CD4-positive, CD25-positive, alpha-beta regulatory T cell (primary cell): ENCODE results near the gene SSR2. TPM values are rescaled to one million over a fixed set of nuclear protein-coding genes. Genes with fewer than 3 reads are reported as not detected.
"Not testable (repeated sequence)": the region's sequence is repeated elsewhere in the genome, so short reads cannot be mapped to it uniquely, and the experiment has no call there.

Source experiments
- ATAC-seq, 2 donors: fragments of 150-1000 bp; cut with Tn5 transposase; one replicate each; pipeline ENCODE4 v1.10.0; 2021; ENCODE audit warnings: low read depth in 2 of 2, moderate number of reproducible peaks in 2 of 2, moderate library complexity in 1 of 2
- DNase-seq, 3 donors: peaks; one replicate each; pipeline versions ENCODE4 v3.0.0 to v3.0.0-alpha.2; 2012 to 2022; ENCODE audit warnings: mixed read lengths in 1 of 3
- H3K27ac ChIP-seq: one replicate; pipeline ENCODE4 v1.7.0; 2013; ENCODE audit warnings: mild to moderate bottlenecking, low read length; ENCODE audit not compliant: insufficient read depth, poor library complexity, severe bottlenecking
- H3K27me3 ChIP-seq: one replicate; pipeline ENCODE4 v1.7.0; 2013; ENCODE audit warnings: low read length; ENCODE audit not compliant: control insufficient read depth, insufficient read depth
- H3K36me3 ChIP-seq: one replicate; pipeline ENCODE4 v1.7.0; 2013; ENCODE audit warnings: mild to moderate bottlenecking, low read length, moderate library complexity; ENCODE audit not compliant: control insufficient read depth, insufficient read depth
- H3K4me1 ChIP-seq: 2 replicates; pipeline ENCODE4 v1.7.0; 2013; ENCODE audit warnings: mild to moderate bottlenecking, low read length; ENCODE audit not compliant: insufficient read depth, control insufficient read depth, poor library complexity, severe bottlenecking
- H3K4me3 ChIP-seq: one replicate; pipeline ENCODE4 v1.7.0; 2013; ENCODE audit warnings: low read depth, mild to moderate bottlenecking, low read length, moderate library complexity
- H3K9me3 ChIP-seq, 2 experiments: 1 replicate in 1 of 2; 2 replicates in 1 of 2; pipeline ENCODE4 v1.7.0; 2013; ENCODE audit warnings: low read length in 2 of 2, mild to moderate bottlenecking in 1 of 2, moderate library complexity in 1 of 2; ENCODE audit not compliant: control insufficient read depth in 2 of 2
- H3K27ac Mint-ChIP-seq, 3 donors: one replicate each; pipeline ENCODE4 v1.8.0; 2020 to 2022; ENCODE audit warnings: mild to moderate bottlenecking in 3 of 3, mixed read lengths in 3 of 3, moderate library complexity in 2 of 3
- H3K27me3 Mint-ChIP-seq: one replicate; pipeline ENCODE4 v1.8.0; 2022; ENCODE audit warnings: mild to moderate bottlenecking, mixed read lengths
- H3K36me3 Mint-ChIP-seq: one replicate; pipeline ENCODE4 v1.8.0; 2020; ENCODE audit warnings: mixed read lengths
- H3K4me1 Mint-ChIP-seq, 4 donors: one replicate each; pipeline ENCODE4 v1.8.0; 2020 to 2022; ENCODE audit warnings: mixed read lengths in 4 of 4, mild to moderate bottlenecking in 1 of 4
- H3K4me3 Mint-ChIP-seq, 4 donors: one replicate each; pipeline ENCODE4 v1.8.0; 2020 to 2022; ENCODE audit warnings: mild to moderate bottlenecking in 4 of 4, mixed read lengths in 4 of 4, moderate library complexity in 3 of 4
- H3K9me3 Mint-ChIP-seq, 7 donors: one replicate each; pipeline ENCODE4 v1.8.0; 2020 to 2022; ENCODE audit warnings: mixed read lengths in 7 of 7, mild to moderate bottlenecking in 3 of 7, moderate library complexity in 2 of 7
- polyA plus RNA-seq, 4 donors: library from polyadenylated mRNA; unstranded; fragments of 300-500 nt; fragmentation: Illumina TruSeq; gene quantifications; one replicate each; pipeline ENCODE4 v1.2.3, GENCODE V29; 2021
- total RNA-seq: library from RNA; stranded (reverse); gene quantifications from one replicate; pipeline ENCODE4 v1.2.3, GENCODE V29; 2022

The SSR2 gene
- total and polyA plus RNA-seq, 5 donors from 2014 or later, result 196 to 421 (median 365) TPM

GRCh38 chr1:156052862-156053767 lies 32.4 kb upstream of the SSR2 start:
- no peaks in the 10 kb centered on the region for H3K9me3 Mint-ChIP-seq
- Histone ChIP-seq H3K4me3 (peak overlapping the region; percentile 49), H3K27ac (peak overlapping the region; percentile 67), H3K27me3 (no peaks in the 10 kb centered on the region), H3K9me3 (no peaks in the 10 kb centered on the region), H3K36me3 (peaks cover 6% of the 10 kb centered on the region), H3K4me1 (peaks cover 22% of the 10 kb centered on the region)
- no peaks in the 10 kb centered on the region for H3K27me3 Mint-ChIP-seq
- DNase-seq (peak; percentile 56 to 72 (median 67)), ATAC-seq (peak; percentile 22 to 26)
- peak overlapping the region; percentile 85 to 97 (median 93) for H3K4me3 Mint-ChIP-seq
- H3K27ac Mint-ChIP-seq, result peak overlapping the region; percentile 66 to 89 (median 89)
- peaks cover 14 to 42% (median 28%) of the 10 kb centered on the region in 4 donors for H3K4me1 Mint-ChIP-seq
- H3K36me3 Mint-ChIP-seq, result peaks cover 9% of the 10 kb centered on the region

- no peaks in the 10 kb centered on the region for H3K27me3 ChIP-seq
- Mint-ChIP-seq H3K4me3 (peak overlapping the region; percentile 23 to 97 (median 52)), H3K36me3 (peaks cover 9% of the 10 kb centered on the region), H3K9me3 (no peaks in the 10 kb centered on the region), H3K27me3 (no peaks in the 10 kb centered on the region), H3K27ac (peak overlapping the region in 1 of 3 donors; percentile 20), H3K4me1 (peaks cover 14 to 34% (median 23%) of the 10 kb centered on the region in 4 donors)
- no peak overlapping the region for H3K4me3 ChIP-seq
- H3K9me3 ChIP-seq, result no peaks in the 10 kb centered on the region
- DNase-seq (no peak), ATAC-seq (no peak)
- peaks cover 3% of the 10 kb centered on the region for H3K36me3 ChIP-seq
- H3K27ac ChIP-seq, result no peak overlapping the region
- H3K4me1 ChIP-seq, result peaks cover 19% of the 10 kb centered on the region
Observed at GRCh38 chr1:156051011-156051725, 30.4 kb upstream of the SSR2 start.

- Histone ChIP-seq H3K27ac (no peak overlapping the region), H3K9me3 (no peaks in the 10 kb centered on the region), H3K36me3 (peaks cover 3% of the 10 kb centered on the region), H3K4me3 (no peak overlapping the region), H3K27me3 (no peaks in the 10 kb centered on the region), H3K4me1 (peaks cover 11% of the 10 kb centered on the region)
- no peak for DNase-seq
- no peak overlapping the region for H3K27ac Mint-ChIP-seq
- H3K4me1 Mint-ChIP-seq, result peaks cover 11 to 29% (median 19%) of the 10 kb centered on the region in 4 donors
- no peaks in the 10 kb centered on the region for H3K9me3 Mint-ChIP-seq
- no peaks in the 10 kb centered on the region for H3K27me3 Mint-ChIP-seq
- no peak for ATAC-seq
- peaks cover 10% of the 10 kb centered on the region for H3K36me3 Mint-ChIP-seq
- H3K4me3 Mint-ChIP-seq, result peak overlapping the region in 2 of 4 donors; percentile 10 to 49
Observed at GRCh38 chr1:156050376-156050775, 29.6 kb upstream of the SSR2 start.

- Mint-ChIP-seq H3K27ac (no peak overlapping the region), H3K27me3 (no peaks in the 10 kb centered on the region), H3K4me1 (peaks cover 13 to 23% (median 17%) of the 10 kb centered on the region in 4 donors), H3K36me3 (peaks cover 20% of the 10 kb centered on the region), H3K9me3 (no peaks in the 10 kb centered on the region), H3K4me3 (peak overlapping the region in 1 of 4 donors; percentile 45)
- H3K4me1 ChIP-seq, result no peaks in the 10 kb centered on the region
- no peak overlapping the region for H3K27ac ChIP-seq
- H3K9me3 ChIP-seq, result no peaks in the 10 kb centered on the region
- no peak for DNase-seq
- ATAC-seq, result no peak
- H3K36me3 ChIP-seq, result peaks cover 3% of the 10 kb centered on the region
- H3K4me3 ChIP-seq, result no peak overlapping the region
- H3K27me3 ChIP-seq, result no peaks in the 10 kb centered on the region
Observed at GRCh38 chr1:156048663-156049258, 28.0 kb upstream of the SSR2 start.

GRCh38 chr1:156045076-156045475 lies 24.3 kb upstream of the SSR2 start:
- Histone ChIP-seq H3K4me1 (no peaks in the 10 kb centered on the region), H3K27me3 (no peaks in the 10 kb centered on the region), H3K4me3 (no peak overlapping the region), H3K9me3 (no peaks in the 10 kb centered on the region), H3K36me3 (peaks cover 18% of the 10 kb centered on the region), H3K27ac (no peak overlapping the region)
- H3K4me1 Mint-ChIP-seq, result peaks cover 5 to 8% (median 6%) of the 10 kb centered on the region in 4 donors
- H3K36me3 Mint-ChIP-seq, result peaks cover 38% of the 10 kb centered on the region
- DNase-seq (no peak), ATAC-seq (no peak)
- no peaks in the 10 kb centered on the region for H3K27me3 Mint-ChIP-seq
- H3K27ac Mint-ChIP-seq, result peak overlapping the region in 2 of 3 donors; percentile 27
- H3K4me3 Mint-ChIP-seq, result no peak overlapping the region
- H3K9me3 Mint-ChIP-seq, result no peaks in the 10 kb centered on the region

GRCh38 chr1:156042828-156043227 lies 22.1 kb upstream of the SSR2 start:
- H3K27me3 ChIP-seq, result no peaks in the 10 kb centered on the region
- no peak overlapping the region for H3K4me3 ChIP-seq
- peaks cover 0 to 7% (median 5%) of the 10 kb centered on the region in 4 donors for H3K4me1 Mint-ChIP-seq
- no peak overlapping the region for H3K27ac Mint-ChIP-seq
- no peaks in the 10 kb centered on the region for H3K9me3 Mint-ChIP-seq
- no peaks in the 10 kb centered on the region for H3K27me3 Mint-ChIP-seq
- H3K36me3 ChIP-seq, result peaks cover 18% of the 10 kb centered on the region
- ATAC-seq, result no peak
- no peaks in the 10 kb centered on the region for H3K9me3 ChIP-seq
- no peak overlapping the region for H3K4me3 Mint-ChIP-seq
- no peaks in the 10 kb centered on the region for H3K4me1 ChIP-seq
- peaks cover 30% of the 10 kb centered on the region for H3K36me3 Mint-ChIP-seq
- H3K27ac ChIP-seq, result no peak overlapping the region
- no peak for DNase-seq

- H3K27me3 ChIP-seq, H3K9me3 ChIP-seq, H3K27me3 Mint-ChIP-seq, H3K4me3 Mint-ChIP-seq, H3K27ac Mint-ChIP-seq, H3K4me1 ChIP-seq, H3K27ac ChIP-seq, H3K9me3 Mint-ChIP-seq, DNase-seq, H3K4me1 Mint-ChIP-seq, H3K4me3 ChIP-seq, ATAC-seq: not testable (repeated sequence)
- H3K36me3 Mint-ChIP-seq, result peaks cover 10% of the 10 kb centered on the region
- H3K36me3 ChIP-seq, result peaks cover 11% of the 10 kb centered on the region
Observed at GRCh38 chr1:156034991-156035390, 14.2 kb upstream of the SSR2 start.
